Stimulated activated CD4-positive, alpha-beta T cell treated with anti-CD3 and anti-CD28 coated beads, Interleukin-4, amount 100 ng/mL, for 4 hours (primary cell): ENCODE results near the gene SHROOM4.

Experiments
- DNase-seq, 2 experiments: peaks; one replicate each; pipeline ENCODE4 v3.0.0-alpha.2; 2020

SHROOM4 gene

GRCh38 chrX:50813843-50814661, at the start of gene SHROOM4:
Gene SHROOM4, minus strand, starts transcription at chrX:50814194. Its CDS starts 176 bp downstream, at chrX:50814018.
- DNase-seq, result no peak

GRCh38 chrX:50863471-50863870, 49.5 kb upstream of the SHROOM4 start:
- DNase-seq, result no peak

GRCh38 chrX:50860518-50860917, 46.5 kb upstream of the SHROOM4 start:
- no peak for DNase-seq

GRCh38 chrX:50858548-50858947, 44.6 kb upstream of the SHROOM4 start:
- DNase-seq, result no peak

GRCh38 chrX:50853399-50853798, 39.4 kb upstream of the SHROOM4 start:
- DNase-seq, result no peak

- DNase-seq, result no peak
Measured at GRCh38 chrX:50852524-50852923, 38.5 kb upstream of the SHROOM4 start.

- DNase-seq, result no peak
Measured at GRCh38 chrX:50842221-50842620, 28.2 kb upstream of the SHROOM4 start.

GRCh38 chrX:50839730-50840129, 25.7 kb upstream of the SHROOM4 start:
- DNase-seq, result no peak

GRCh38 chrX:50838820-50839600, 25.0 kb upstream of the SHROOM4 start:
- DNase-seq, result no peak

- no peak for DNase-seq
Measured at GRCh38 chrX:50827996-50828395, 14.0 kb upstream of the SHROOM4 start.

GRCh38 chrX:50825825-50826224, 11.8 kb upstream of the SHROOM4 start:
- DNase-seq, result no peak

- DNase-seq, result no peak
Measured at GRCh38 chrX:50818986-50819385, 5.0 kb upstream of the SHROOM4 start.

GRCh38 chrX:50815120-50815519, 1.1 kb upstream of the SHROOM4 start:
- DNase-seq, result no peak

- DNase-seq, result no peak
Measured at GRCh38 chrX:50814701-50815100, 707 bp upstream of the SHROOM4 start.

- DNase-seq, result no peak
Measured at GRCh38 chrX:50812995-50813842, 775 bp downstream of the SHROOM4 start.

GRCh38 chrX:50805276-50805675, 8.7 kb downstream of the SHROOM4 start:
- DNase-seq, result no peak

- no peak for DNase-seq
Measured at GRCh38 chrX:50801135-50801534, 12.9 kb downstream of the SHROOM4 start.

- DNase-seq, result no peak
Measured at GRCh38 chrX:50799531-50799961, 14.4 kb downstream of the SHROOM4 start.

GRCh38 chrX:50798783-50799182, 15.2 kb downstream of the SHROOM4 start:
- DNase-seq, result no peak

- no peak for DNase-seq
Measured at GRCh38 chrX:50787099-50787498, 26.9 kb downstream of the SHROOM4 start.

- no peak for DNase-seq
Measured at GRCh38 chrX:50780144-50780543, 33.9 kb downstream of the SHROOM4 start.

GRCh38 chrX:50779694-50780093, 34.3 kb downstream of the SHROOM4 start:
- DNase-seq, result no peak

- no peak for DNase-seq
Measured at GRCh38 chrX:50778272-50778671, 35.7 kb downstream of the SHROOM4 start.
